Chondrocyte (in vitro differentiated cells): Measurements from ENCODE around the gene APCDD1. TPM values are rescaled to one million over a fixed set of nuclear protein-coding genes. Genes with fewer than 3 reads are reported as not detected.

Experiments used
- DNase-seq: peaks from one replicate; pipeline ENCODE4 v3.0.0; 2021; ENCODE audit warnings: mixed read lengths, low spot score
- H3K27ac Mint-ChIP-seq: one replicate; pipeline ENCODE4 v1.8.0; 2021; ENCODE audit warnings: mild to moderate bottlenecking, moderate library complexity, mixed read lengths; ENCODE audit not compliant: unreplicated experiment
- H3K27me3 Mint-ChIP-seq: 2 replicates; pipeline ENCODE4 v1.8.0; 2021; ENCODE audit warnings: low read depth, mixed read lengths
- H3K36me3 Mint-ChIP-seq: 2 replicates; pipeline ENCODE4 v1.8.0; 2021; ENCODE audit warnings: low read depth, mixed read lengths
- H3K4me1 Mint-ChIP-seq: 2 replicates; pipeline ENCODE4 v1.8.0; 2021; ENCODE audit warnings: low read depth, mild to moderate bottlenecking, mixed read lengths
- H3K4me3 Mint-ChIP-seq: one replicate; pipeline ENCODE4 v1.8.0; 2021; ENCODE audit warnings: mild to moderate bottlenecking, moderate library complexity, mixed read lengths; ENCODE audit not compliant: unreplicated experiment
- H3K9me3 Mint-ChIP-seq: 2 replicates; pipeline ENCODE4 v1.8.0; 2021; ENCODE audit warnings: low read depth, mixed read lengths
- CTCF ChIP-seq: fragments of 200-600 bp; sonication (generic); IDR thresholded peaks from 2 replicates; pipeline ENCODE4 v1.5.0; 2021; ENCODE audit warnings: antibody characterized with exemption, mild to moderate bottlenecking, moderate library complexity
- total RNA-seq: library from RNA; stranded (reverse); gene quantifications from 3 replicates; pipeline ENCODE4 v1.2.1, GENCODE V29; 2021

The APCDD1 gene
- total RNA-seq, 1 donor from 2014 or later, result 9.5 TPM

GRCh38 chr18:10457128-10457527 is 2.7 kb downstream of the APCDD1 start:
- DNase-seq, result no peak
- H3K4me3 Mint-ChIP-seq, result no peak overlapping the region
- H3K27me3 Mint-ChIP-seq, result peaks cover 1% of the 10 kb centered on the region
- H3K27ac Mint-ChIP-seq, result no peak overlapping the region
- peaks cover 2% of the 10 kb centered on the region for H3K36me3 Mint-ChIP-seq
- H3K9me3 Mint-ChIP-seq, result no peaks in the 10 kb centered on the region
- peaks cover 31% of the 10 kb centered on the region for H3K4me1 Mint-ChIP-seq
- TF ChIP-seq CTCF, result no peak

- no peak overlapping the region for H3K27ac Mint-ChIP-seq
- no peak for DNase-seq
- peaks cover 1% of the 10 kb centered on the region for H3K27me3 Mint-ChIP-seq
- H3K36me3 Mint-ChIP-seq, result peaks cover 2% of the 10 kb centered on the region
- no peaks in the 10 kb centered on the region for H3K9me3 Mint-ChIP-seq
- H3K4me1 Mint-ChIP-seq, result peaks cover 31% of the 10 kb centered on the region
- TF ChIP-seq CTCF, result no peak
- H3K4me3 Mint-ChIP-seq, result no peak overlapping the region
Measured at GRCh38 chr18:10457767-10458166, 3.3 kb downstream of the APCDD1 start.

- H3K4me1 Mint-ChIP-seq, result peaks cover 31% of the 10 kb centered on the region
- H3K27me3 Mint-ChIP-seq, result peaks cover 1% of the 10 kb centered on the region
- H3K36me3 Mint-ChIP-seq, result peaks cover 2% of the 10 kb centered on the region
- DNase-seq, result no peak
- no peak overlapping the region for H3K4me3 Mint-ChIP-seq
- no peaks in the 10 kb centered on the region for H3K9me3 Mint-ChIP-seq
- TF ChIP-seq CTCF, result no peak
- no peak overlapping the region for H3K27ac Mint-ChIP-seq
Measured at GRCh38 chr18:10458691-10459090, 4.3 kb downstream of the APCDD1 start.

GRCh38 chr18:10459587-10459986 is 5.2 kb downstream of the APCDD1 start:
- peaks cover 2% of the 10 kb centered on the region for H3K36me3 Mint-ChIP-seq
- no peak overlapping the region for H3K4me3 Mint-ChIP-seq
- no peaks in the 10 kb centered on the region for H3K9me3 Mint-ChIP-seq
- no peak overlapping the region for H3K27ac Mint-ChIP-seq
- DNase-seq, result no peak
- TF ChIP-seq CTCF, result no peak
- peaks cover 31% of the 10 kb centered on the region for H3K4me1 Mint-ChIP-seq
- peaks cover 1% of the 10 kb centered on the region for H3K27me3 Mint-ChIP-seq

GRCh38 chr18:10460414-10461018 is 6.1 kb downstream of the APCDD1 start:
- no peak for DNase-seq
- H3K36me3 Mint-ChIP-seq, result peaks cover 2% of the 10 kb centered on the region
- H3K27me3 Mint-ChIP-seq, result no peaks in the 10 kb centered on the region
- H3K9me3 Mint-ChIP-seq, result no peaks in the 10 kb centered on the region
- H3K4me1 Mint-ChIP-seq, result peaks cover 27% of the 10 kb centered on the region
- no peak for TF ChIP-seq CTCF
- H3K4me3 Mint-ChIP-seq, result no peak overlapping the region
- no peak overlapping the region for H3K27ac Mint-ChIP-seq
